ENCODE data around the gene ZNF497.

DNA sequence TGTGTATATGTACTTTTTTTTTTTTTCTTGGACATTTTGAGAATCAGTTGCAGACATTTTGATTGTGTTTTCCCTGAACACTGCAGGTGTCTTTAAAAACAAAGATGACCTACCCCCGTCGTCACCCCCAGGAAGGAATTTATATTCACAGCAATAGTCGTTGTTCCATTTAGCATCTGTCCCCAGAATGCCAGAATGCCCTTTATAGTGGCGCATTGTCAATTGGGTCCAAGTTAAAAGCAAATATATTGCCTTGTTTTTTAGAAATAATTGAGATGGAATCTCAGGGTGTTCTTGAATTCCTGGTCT lies 31.1 kb upstream of the ZNF497 start:
- TF ChIP-seq, protein P1, sequence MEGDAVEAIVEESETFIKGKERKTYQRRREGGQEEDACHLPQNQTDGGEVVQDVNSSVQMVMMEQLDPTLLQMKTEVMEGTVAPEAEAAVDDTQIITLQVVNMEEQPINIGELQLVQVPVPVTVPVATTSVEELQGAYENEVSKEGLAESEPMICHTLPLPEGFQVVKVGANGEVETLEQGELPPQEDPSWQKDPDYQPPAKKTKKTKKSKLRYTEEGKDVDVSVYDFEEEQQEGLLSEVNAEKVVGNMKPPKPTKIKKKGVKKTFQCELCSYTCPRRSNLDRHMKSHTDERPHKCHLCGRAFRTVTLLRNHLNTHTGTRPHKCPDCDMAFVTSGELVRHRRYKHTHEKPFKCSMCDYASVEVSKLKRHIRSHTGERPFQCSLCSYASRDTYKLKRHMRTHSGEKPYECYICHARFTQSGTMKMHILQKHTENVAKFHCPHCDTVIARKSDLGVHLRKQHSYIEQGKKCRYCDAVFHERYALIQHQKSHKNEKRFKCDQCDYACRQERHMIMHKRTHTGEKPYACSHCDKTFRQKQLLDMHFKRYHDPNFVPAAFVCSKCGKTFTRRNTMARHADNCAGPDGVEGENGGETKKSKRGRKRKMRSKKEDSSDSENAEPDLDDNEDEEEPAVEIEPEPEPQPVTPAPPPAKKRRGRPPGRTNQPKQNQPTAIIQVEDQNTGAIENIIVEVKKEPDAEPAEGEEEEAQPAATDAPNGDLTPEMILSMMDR (conservative IDR thresholded peaks at IDR 0.05 in 1 of 2, IDR thresholded peaks at IDR 0.05 in 1 of 2; ENCODE audit: low read depth in 1 of 2, low read length in 2 of 2), result no peak
- no peak for TF ChIP-seq EZH2 (IDR thresholded peaks at IDR 0.05; ENCODE audit: low read length, missing control alignments)

Data from fibroblast of lung (primary cell).